HG03066 (cell line): ENCODE measurements around the gene KRT84.
"Not testable (repeated sequence)": the region's sequence is repeated elsewhere in the genome, so short reads cannot be mapped to it uniquely, and the experiment has no call there.

ENCODE experiments used
- ATAC-seq: cut with Tn5 transposase; IDR thresholded peaks from one replicate; pipeline ENCODE4 v1.9.1; 2021; ENCODE audit warnings: low read depth; ENCODE audit not compliant: unreplicated experiment

Gene KRT84

GRCh38 chr12:52413782-52414345 lies 28.4 kb upstream of the KRT84 start:
- ATAC-seq = no peak

DNA sequence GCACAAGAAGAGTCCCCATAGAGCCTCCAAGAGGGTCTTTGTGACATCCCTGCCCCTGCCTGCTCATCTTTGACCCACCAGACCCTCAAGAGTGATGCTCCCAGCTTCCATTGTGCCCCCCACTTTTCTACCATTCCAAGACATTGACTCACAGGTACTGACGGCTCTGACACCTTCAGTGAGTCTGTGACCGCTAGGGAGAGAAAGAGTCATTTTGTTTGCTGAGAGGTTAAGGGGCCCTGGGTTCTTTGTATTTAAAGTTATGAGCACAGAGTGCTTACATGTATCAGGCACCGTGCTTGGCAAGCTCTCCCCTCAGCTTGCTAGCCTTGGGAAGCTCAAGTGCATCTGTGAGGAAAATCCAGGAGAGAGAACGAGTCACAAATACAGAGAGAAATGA lies 27.8 kb upstream of the KRT84 start:
- no peak for ATAC-seq

DNA sequence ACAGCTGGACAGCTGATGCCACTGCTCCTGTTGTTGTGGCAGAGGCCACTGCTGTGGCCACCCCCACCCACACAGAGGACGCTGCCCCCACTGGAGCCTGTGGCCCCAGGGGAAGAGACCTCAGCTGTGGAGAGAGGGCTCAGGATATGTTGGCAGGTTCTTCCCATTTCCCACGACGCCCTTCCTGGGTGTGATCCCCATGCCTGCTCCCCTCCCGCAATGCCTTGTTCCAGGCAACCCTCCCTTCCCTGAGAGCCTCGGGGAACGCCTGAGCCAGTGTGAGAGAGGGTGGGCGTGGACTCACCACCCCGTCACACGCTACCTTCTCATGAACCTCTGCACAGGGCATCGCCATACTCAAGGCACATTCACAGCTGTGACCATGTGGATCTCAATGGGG lies 26.4 kb upstream of the KRT84 start:
- ATAC-seq = no peak

DNA sequence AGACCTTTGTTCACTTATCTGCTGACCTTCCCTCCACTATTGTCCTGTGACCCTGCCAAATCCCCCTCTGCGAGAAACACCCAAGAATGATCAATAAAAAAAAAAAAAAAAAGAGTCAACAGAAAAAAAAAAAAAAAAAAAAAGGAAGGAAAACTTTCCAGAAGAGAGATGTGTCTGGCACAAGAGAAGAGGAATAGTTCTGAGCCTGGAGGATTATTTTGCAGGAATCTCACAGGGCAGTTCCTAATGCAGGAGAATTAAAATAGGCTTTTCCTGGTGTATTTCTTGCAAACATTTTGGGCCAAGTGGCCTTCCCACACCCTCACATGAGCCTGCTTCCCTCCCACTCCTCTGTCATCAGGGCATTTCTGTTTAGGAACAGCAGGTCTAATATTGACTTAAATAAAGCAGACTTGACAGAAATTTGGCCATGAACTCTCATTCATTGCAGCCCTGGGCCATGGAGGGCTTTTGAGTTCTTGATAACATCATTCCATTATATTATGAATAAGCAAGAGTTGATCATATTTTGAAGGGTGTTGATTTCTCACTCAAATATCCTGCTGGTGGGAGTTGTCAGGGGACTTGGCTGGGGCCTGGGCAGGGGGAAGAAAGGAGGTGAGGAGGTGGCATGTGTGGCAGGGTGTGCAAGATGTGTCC lies 25.3 kb upstream of the KRT84 start:
- not testable (repeated sequence) for ATAC-seq

GRCh38 chr12:52407918-52408317 lies 22.5 kb upstream of the KRT84 start:
- no peak for ATAC-seq

GRCh38 chr12:52405922-52406385 lies 20.5 kb upstream of the KRT84 start, which contains the start of gene KRT82:
TSS of gene KRT82 (minus strand) at chr12:52406335. CDS start at chr12:52406277, 58 bp downstream.
- no peak for ATAC-seq

GRCh38 chr12:52404951-52405350 lies 19.5 kb upstream of the KRT84 start:
- ATAC-seq = no peak

GRCh38 chr12:52403561-52403960 lies 18.1 kb upstream of the KRT84 start:
- ATAC-seq = no peak

- ATAC-seq = no peak
Observed at GRCh38 chr12:52402873-52403540, 17.6 kb upstream of the KRT84 start.

- ATAC-seq = no peak
Observed at GRCh38 chr12:52402377-52402776, 16.9 kb upstream of the KRT84 start.

DNA sequence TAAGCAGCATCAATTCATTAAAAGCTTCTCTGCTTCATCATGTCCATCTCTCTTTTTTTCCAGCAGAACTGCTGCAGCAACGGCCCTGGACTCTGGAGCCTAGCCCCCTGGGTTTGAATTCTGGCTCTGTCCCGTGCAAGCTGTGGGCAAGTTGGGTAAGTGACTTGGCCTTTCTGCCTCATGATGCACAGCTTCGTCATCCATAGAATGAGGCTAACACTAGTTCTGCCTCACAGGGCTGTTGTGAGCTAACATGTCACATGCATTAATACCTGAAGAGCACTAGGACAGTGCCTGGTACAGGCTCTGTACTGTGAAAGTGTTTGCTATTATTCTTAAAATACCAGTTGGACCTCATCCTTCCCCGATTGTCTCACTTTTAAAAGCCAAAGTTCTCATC lies 16.5 kb upstream of the KRT84 start:
- ATAC-seq = no peak

DNA sequence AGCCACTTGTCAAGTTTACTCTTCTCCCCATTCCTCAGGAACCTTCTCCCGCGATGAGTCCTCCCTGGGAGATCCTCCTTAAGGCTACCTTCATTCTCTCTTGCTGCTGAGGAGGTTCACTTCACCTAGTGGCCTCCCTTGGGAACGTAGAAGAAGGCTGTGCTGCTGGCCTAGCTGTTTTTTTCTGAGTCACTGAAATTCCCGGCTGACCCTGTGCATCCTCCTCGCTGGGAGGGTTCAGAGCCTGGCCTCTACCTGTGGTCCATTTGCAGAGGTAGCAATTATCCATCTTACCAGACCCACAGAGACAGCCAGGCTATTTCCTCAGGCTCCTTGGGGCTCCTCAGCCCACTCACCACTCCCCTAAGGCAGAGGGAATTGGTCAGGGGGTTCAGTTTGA lies 16.1 kb upstream of the KRT84 start:
- no peak for ATAC-seq

DNA sequence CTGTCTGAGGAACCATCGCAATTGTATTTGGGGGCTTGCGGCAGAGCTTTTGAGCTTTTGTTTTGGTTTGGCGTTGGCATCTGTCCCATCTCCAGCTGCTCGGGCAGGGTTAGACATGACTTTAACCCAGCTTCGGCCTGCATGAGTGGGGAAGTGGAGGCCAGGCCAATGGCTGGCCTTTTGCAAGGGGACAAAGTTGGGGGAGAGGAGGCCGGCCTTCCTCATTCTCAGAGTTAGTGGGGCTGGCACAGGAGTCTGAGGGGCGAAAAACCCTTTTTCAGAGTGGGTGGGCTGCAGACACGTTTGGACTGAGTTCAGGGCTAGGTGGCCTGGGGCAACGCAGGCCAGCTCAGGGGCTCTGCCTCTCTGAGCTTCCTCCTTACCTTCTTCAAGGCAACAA lies 15.5 kb upstream of the KRT84 start:
- ATAC-seq = no peak

DNA sequence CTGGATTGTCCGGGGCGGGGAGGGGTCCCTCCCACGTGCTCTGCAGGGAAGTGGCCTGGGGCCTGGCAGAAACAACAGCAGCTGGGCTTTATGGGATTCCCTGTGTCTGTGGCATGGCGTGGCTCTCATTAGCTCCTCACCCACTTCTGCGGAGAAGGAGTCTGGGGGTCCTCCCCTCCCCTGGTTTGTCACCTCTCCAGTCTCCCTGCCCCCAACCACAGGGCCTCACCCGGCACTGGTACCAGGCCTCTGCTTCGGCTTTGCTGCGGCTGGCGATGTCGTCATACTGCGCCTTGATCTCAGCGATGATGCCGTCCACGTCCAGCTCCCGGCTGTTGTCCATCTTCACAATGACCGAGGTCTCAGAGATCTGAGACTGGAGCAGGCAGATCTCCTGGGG lies 14.3 kb upstream of the KRT84 start:
- ATAC-seq = no peak

DNA sequence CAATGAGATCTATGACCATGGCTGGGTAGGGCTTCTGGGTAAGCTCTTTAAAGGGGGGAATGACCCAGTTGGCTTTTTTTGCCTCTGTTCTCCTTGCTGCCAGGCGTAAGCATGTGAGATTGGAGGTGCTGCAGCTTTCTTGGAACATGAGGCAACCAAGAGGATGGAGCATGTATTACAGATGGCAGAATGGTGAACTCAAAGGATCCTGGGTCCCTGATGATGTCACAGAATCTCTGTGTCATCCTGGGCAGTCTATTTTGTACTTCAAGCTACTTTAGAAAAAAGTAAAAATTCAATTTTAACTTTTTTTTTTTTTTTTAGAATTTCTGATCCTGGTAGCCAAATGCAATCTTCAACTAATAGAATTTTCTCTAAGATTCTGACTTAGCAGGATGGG lies 12.7 kb upstream of the KRT84 start:
- no peak for ATAC-seq

GRCh38 chr12:52396656-52397055 lies 11.2 kb upstream of the KRT84 start:
- ATAC-seq = no peak

- no peak for ATAC-seq
Observed at GRCh38 chr12:52395761-52396434, 10.4 kb upstream of the KRT84 start.

GRCh38 chr12:52394836-52395405 lies 9.5 kb upstream of the KRT84 start:
- no peak for ATAC-seq

DNA sequence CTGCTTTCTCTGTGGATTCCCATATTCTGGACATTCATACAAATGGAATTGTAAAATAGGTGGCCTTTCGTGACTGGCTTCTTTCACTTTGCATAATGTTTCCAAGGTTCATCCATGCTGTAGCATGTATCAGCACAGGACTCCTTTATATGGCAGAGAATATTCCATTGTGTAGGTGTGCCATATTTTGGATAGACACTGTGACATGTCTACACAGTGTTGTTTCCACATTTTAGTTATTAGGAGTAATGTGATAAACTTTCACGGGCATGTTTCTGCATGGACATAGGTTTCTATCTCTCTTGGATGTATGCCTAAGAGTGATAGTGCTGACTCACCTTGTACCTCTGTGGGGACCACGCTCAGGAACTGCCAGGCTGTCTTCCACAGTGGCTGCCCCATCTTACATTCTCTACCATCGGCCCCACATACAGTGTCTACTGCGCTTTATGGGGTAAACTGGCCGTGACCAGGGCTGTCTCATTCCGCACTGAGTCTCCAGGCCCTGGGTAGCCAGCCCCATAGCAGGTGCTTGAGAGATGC lies 7.1 kb upstream of the KRT84 start:
- no peak for ATAC-seq

GRCh38 chr12:52391618-52392002 lies 6.2 kb upstream of the KRT84 start:
- ATAC-seq = no peak
